ENCODE measurements around the gene SRC. TPM values are rescaled to one million over a fixed set of nuclear protein-coding genes. Genes with fewer than 3 reads are reported as not detected.
"Not testable (repeated sequence)": the region's sequence is repeated elsewhere in the genome, so short reads cannot be mapped to it uniquely, and the experiment has no call there.

The SRC gene
- total RNA-seq, 1 donor from 2014 or later = 1.4 TPM

DNA sequence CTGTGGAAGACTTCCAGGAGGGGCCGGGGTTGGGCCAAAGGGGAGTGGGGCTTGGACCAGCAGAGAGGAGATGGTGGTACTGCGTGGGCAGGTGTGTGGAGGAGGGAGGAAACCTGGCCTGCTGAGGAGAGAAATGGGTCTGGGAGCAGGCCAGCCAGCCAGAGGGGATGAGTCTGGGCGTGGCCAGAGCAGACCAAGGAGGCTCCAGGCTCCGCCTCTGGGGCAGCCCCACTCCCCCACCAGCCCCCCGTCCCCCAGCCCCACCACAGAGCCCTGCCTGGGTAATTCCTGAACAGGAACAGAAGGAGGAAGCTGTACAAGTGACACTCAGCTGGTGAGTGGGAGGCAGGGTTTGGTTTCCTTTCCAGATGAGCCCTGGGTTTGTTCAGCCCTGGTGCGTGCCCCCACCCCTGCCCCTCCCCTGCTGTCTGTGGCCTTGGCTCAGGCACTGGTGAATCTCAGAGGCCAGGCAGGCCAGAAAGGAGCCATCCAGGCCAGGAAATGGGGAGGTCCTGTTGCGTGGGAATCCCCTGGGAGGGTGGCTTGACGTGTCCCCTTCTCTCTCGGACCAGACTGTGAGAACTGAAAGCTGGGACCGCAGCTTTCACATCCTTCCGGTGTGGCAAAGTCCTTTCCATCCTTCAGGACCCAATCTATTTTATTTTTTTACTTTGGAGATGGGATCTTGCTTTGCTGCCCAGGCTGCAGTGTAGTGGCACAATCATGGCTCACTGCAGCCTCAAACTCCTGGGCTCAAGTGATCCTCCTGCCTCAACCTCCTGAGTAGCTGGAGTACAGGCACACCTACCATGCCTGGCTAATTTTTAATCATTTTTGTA lies 9.4 kb upstream of the SRC start:
- peak; percentile 40 to 41 for DNase-seq (ENCODE audit: low read depth in 2 of 2)

DNA sequence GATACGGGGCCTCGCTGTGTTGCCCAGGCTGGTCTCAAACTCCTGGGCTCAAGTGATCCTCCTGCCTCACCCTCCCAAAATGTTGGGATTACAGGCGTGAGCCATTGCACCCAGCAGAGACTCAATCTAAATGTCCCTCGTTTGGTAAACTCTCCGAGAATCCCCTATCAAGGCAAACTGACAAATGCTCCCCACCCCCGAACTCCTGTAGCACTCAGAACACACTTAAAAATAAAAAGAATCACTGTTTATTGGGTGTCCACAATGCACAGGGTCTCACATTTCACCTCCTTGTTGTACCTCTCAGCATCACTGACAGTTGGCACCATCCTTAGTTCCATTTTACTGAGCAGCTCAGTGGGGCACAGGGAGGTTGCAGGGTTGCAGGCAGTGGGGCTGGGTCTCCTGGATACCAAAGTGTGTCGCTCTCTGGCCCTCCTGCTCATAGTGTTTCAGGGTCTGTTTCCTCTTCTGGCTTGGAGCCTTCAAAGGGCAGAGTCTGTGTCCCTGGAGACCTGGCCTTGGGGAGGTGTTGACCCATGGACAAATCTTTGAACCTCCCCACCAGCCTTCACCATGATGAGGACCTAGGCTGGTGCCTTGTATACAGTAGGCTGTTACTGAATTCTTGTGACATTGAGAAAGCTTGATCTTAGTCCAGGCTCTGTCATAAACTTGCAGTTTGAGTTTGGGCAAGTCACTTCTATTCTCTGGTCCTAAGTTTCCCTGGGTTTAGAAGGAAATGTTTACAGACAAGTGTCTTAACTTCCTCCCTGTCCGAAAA lies 8.5 kb upstream of the SRC start:
- DNase-seq (ENCODE audit: low read depth in 2 of 2) = no peak

DNA sequence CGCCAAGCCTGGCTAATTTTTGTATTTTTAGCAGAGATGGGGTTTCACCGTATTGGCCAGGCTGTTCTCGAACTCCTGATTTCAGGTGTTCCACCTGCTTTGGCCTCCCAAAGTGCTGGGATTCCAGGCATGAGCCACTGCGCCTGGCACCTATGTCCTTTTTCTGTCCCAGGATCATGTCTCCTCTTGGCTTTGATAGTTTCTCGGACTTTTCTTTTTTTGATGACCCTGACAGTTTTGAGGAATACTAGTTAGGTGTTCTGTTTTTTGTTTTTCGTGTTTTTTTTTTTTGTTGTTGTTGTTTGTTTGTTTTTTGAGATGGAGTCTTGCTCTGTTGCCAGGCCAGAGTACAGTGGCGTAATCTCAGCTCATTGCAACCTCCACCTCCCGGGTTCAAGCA lies 7.6 kb upstream of the SRC start:
- not testable (repeated sequence) for DNase-seq (ENCODE audit: low read depth in 2 of 2)

DNA sequence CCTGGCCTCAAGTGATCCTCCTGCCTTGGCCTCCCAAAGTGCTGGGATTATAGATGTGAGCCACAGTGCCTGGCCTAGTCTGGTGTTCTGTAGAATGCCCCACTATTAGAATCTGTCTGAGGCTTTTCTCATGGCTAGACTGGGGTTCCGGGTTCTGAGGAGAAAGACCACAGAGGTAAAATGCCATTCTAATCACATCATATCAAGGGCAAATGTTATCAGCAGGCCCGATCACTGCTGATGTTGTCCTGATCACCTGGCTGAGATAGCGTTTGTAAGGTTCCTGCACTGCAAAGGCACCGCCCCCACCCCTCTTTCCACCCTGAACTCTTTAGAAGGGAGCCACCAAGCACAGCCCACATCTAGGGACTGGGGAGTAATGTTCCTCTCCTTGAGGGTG lies 6.7 kb upstream of the SRC start:
- DNase-seq (ENCODE audit: low read depth in 2 of 2) = no peak

DNA sequence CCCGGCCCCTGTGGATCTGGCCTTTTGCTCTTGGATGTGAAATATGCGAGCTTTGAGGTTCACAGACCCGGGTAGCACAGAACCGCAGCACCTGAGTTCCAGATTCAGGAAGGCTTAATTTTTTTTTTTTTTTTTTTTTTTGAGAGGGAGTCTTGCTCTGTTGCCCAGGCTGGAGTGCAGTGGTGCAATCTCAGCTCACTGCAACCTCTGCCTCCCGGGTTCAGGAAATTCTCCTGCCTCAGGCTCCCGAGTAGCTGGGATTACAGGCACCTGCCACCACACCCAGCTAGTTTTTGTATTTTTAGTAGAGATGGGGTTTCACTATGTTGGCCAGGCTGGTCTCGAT lies 6.2 kb upstream of the SRC start:
- DNase-seq (ENCODE audit: low read depth in 2 of 2) = not testable (repeated sequence)

DNA sequence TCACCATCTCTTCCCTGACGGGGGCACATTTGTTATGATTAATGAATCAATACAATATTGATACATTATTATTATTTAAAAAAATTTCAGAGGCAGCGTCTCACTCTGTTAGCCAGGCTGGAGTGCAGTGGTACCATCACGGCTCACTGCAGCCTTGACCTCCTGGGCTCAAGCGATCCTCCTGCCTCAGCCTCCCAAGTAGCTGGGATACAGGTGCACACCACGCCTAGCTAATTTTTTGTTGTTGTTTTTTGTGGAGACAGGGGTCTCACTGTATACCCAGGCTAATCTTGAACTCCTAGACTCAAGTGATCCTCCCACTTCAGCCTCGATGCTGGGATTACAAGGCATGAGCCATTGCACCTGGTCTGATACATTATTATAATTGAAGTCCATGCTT lies 4.9 kb upstream of the SRC start:
- DNase-seq (ENCODE audit: low read depth in 2 of 2) = no peak

DNA sequence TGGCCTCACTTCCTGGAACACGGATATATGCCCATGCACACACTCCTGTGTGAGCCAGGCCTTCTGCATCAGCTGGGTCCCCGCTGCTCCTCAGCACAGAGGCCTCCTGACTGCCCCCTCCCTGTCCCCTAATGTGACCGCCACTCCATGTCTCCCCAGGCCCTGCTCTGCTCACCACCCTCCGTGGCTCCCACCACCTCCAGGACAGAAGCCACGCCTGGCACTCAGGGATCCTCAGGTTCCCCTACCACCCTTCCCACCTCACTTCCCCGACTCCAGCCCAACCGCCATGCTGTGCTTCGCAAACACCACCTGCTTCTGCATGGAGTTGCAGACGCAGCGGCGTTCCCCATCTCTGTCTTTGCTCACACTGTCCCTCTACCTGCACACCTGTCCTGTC lies 4.3 kb upstream of the SRC start:
- DNase-seq (ENCODE audit: low read depth in 2 of 2) = no peak

DNA sequence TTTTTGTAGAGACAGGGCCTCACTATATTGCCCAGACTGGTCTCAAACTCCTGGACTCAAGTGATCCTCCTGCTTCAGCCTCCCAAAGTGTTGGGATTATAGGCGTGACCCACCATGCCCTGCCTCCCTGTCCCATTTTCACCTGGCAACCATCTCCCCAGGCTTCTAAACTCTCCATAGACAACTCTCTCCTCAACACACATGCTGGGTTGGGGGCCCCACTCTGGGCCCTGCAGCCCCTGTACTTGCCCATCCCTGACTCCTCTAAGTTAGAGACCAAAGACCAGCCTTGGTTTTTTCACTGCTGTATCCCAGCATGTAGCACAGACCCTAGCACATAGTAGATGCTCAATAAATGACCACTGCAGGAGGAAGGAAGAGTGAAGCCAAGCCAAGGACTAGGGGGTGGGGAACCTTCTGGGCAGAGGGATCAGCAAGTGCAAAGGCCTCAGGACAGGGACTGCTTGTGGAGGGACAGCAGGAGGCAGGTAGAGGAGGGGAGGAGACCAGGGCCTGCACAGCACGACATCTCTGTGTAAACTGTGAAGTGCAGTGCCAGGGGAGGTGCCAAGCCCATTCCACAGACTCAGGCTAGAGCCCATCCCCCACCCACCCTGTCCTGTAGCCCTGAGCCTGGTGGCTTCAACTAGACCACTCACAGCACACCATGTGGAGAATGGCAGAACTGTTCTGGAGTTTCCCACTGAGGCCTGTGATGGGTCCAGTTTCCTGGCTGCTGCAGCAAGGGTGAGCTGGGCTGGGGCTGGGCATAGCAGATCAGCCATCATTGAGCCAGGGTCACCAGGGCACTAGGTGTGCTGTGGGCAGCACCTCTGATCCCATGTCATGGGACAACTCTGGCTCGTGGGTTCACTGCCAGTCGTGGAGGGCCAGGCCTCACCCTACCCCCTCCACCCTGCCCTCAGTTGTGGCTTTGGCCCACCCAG lies 3.4 kb upstream of the SRC start:
- peak; percentile 28 to 45 for DNase-seq (ENCODE audit: low read depth in 2 of 2)

DNA sequence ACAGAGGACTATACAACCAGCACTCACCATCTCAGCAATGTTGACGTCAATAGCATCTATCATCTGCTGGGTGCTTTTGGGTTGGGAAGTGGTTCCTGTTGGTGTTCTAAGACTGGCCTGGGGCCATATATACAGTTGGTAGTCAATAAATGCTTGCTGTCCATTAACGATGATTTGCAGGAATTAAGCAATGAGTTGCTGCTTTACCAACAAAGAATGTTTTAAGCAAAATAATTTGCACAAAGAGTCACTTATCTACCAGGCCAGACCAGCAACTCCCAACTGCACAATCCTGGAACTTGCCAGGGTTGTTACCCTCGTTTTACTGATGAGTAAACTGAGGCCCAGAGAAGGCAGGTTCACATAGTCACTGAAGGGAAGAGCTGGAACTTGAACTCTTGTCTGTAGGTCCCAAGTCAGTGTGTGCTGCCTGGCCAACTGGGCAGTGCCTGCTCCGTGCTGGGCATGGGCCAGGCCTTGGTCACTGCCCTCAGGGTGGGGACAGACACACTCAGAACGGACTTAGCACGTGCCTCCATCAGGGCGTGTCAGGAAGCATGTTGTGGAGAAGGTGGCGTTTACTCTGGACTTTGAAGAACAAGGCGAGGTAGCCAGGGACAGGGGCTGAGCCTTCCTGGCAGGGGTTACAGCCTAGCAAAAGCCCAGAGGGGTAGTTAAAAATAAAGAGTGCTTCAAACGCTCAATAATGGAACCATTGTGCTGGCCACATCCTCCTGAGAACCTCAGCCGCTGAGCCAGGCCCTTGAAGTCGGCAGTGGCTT lies 2.5 kb upstream of the SRC start:
- no peak for DNase-seq (ENCODE audit: low read depth in 2 of 2)

DNA sequence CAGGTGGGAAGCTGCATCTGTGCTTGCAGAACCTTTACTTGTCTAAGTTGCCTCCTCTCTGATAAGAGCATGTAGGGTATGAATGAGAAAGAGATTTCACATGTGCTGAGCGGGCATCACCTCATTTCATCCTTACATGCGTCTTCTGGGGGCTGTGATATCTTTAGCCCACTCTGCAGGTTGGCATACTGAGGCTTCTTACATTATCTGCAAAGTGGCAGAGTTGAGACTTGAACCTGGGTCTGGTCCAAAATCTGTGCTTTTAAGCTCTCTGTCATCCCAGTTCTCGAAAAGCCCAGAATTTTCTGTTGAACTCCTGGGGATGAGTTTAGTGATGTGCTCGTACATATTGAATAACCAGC lies 2.0 kb upstream of the SRC start:
- no peak for DNase-seq (ENCODE audit: low read depth in 2 of 2)

DNA sequence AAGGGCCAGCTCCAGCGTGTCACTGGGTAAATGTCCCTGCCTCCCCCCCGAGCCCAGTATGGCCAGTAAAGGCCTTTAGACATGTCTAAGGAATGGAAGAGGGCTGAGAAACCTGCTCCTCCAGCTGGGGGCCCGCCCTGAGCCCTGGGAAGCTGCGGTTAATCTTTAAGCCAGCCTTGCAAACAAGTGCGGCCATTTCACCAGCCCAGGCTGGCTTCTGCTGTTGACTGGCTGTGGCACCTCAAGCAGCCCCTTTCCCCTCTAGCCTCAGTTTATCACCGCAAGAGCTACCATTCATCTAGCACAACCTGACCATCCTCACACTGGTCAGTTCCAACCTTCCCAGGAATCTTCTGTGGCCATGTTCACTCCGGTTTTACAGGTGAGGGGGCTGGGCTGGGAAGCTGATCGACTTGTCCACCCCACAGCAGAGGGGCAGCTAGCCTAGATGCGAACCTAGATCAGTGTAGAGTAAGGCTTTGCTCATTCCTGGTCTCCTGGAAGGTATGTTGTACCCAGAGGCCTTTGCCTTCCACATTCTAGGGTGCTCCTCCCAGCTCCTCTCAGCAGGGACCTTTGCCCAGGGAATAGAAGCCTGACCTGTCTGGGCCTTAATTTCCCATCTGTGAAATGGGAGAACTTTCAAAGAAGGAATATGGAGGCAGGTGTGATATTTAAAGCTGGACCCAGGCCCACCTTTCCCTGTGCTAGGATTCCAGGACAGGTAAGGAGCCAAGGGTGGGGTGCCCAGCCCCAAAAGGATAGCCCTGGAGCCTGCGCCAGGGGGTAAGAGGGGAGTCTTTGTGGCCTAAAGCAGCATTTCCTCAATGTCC lies 1.2 kb upstream of the SRC start:
- DNase-seq (ENCODE audit: low read depth in 2 of 2) = no peak

DNA sequence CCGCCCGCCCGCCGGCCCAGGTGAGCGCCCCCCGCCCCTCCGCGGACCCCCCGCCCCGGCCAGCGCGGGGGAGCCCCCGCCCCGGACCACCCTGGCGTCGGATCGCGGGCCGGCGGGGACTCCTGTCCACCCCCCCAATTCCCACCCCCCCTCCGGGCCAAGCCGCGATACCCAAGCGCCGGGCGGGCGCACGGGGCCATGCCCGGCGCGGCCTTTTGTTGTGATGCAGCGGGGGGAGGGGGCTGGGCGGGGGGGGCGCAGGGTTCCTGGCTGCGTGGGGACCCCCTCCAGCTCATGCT lies 245 bp downstream of the SRC start:
- DNase-seq (ENCODE audit: low read depth in 2 of 2) = no peak

DNA sequence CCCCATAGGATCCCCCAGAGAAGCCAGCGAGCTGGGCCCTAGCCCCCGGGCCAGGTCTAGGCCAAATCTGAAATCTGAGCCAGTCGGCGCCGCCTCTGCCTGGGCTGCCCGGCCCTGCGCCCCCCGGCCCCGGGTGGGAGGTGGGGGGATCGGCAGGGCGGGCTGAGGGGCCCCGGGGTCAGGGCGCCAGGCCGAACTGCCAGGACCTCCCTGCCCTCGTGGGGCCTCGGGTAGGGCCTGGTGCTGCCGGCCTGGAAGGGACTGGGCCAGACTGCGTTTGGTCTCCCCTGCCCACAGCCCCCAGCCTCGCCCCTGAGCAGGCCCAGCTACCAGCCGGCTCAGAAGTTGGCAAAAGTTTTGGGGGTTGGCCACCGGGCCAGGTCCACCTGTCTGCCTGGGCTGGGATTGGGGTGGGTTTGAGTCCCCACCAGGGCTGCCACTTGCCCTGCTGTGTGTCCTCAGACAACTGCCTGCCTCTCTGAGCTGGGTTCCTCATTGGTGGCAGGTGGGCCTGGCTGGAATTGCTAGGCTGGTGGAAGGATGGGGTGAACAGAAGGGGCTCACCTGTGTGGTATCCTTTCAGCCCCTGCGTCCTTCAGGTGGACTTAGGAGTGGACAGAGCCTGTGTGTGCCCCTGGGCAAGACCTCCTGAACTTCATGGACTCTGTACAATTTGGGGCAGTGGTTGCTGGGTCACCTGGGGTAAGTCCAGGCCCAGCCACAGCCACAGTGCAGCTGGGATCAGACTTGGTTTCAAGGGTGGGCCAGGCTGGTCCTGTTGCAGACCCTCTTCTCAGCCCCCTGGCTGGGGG lies 801 bp downstream of the SRC start:
- DNase-seq (ENCODE audit: low read depth in 2 of 2) = no peak

DNA sequence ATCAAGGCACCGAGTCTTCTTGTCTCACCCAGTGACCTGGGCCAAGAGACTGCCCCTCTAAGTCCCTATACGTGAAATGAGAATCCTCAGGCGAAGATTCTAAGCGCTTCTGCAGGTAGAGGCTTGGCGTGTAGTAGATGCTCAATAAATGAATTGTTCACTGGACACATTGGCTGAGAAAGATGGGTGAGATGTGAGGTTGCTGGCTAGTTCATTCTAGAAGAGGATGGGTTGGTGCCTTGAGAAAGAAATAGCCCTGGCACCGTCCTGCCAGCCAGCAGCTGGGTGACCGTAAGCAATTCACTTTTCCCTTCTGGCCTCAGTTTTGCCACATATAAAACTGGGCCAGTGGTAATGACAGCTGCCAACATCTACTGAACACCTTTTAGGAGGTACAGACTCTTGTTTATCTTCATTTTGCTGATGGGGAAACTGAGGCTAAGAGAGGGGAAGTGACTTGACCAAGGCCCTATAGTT lies 1.4 kb downstream of the SRC start:
- no peak for DNase-seq (ENCODE audit: low read depth in 2 of 2)

DNA sequence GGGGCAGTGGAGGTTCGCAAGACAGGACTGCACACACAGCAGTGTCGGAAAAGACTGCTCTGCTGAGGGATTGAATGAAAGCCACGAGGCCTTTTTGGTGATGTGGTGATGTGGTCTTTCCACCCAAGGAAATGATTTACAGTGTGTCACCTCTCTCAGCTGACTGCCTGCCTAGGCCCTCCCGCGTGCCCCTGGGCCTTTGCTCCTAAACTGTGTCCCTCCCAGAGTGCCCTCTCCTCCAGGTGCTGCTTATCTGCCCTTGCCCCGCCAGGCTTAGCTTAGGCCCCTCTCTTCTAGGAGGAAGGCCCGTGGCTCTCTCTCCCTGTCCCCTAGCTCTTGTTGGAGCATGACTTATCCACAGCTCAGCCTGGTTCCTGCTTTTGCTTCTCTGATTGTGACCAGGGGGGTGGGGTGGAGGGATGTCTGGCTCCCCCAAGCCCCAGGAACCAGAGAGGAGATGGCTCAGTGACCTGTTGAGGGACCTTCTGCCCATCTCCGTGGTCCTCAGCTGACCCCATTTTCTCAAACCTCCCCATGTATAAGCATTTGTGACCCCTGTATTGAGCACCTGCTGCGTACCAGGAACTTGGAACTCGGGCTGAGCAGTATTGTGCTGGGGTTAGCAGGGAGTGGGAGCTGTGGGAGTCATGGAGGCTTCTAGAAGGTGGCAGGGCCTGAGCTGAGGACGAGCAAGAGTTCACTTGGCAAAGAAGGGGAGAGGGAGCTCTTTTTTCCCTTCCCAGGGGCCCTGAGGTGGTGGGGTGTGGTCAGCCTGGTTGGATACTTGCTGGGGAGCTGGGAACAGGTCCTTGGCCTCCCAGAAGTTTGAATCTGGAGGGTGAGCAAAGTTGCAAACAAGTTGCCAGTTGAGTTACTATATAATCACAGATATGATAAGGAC lies 2.2 kb downstream of the SRC start:
- peak; percentile 40 to 54 for DNase-seq (ENCODE audit: low read depth in 2 of 2)

DNA sequence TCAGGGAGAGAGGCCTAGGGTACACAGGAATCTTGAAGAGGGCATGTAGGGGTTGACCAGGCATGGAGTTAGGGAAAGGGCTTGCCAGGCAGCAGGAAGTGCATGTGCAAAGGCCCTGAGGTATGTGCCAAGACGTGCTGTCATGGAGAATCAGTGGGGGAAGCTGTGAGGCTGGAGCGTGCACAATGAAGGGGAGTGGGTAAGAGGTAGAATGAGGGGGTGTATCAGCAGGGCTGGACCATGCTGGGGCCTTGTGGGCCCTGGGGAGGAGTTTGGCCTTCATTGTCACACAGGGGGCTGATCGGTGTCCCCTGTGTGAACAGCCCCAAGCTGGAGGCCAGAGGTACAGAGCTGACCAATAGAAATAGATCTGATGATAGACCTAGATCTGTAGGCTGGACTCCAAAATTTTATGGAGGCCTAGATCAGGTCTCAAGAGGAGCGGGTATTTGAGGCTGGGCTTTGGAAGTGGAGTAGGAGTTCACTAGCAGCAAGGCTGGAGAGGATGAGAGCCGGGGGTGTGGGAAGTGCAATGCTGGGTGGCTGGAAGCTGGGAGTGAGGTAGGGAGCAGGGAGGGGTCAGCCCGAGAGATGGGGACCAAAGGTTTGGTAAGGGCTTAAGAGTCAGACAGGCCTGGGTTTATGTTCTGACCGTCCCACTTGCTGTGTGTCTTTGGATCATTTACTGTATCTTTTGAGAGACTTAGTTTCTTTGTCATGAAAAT lies 3.0 kb downstream of the SRC start:
- DNase-seq (ENCODE audit: low read depth in 2 of 2) = no peak
